SK-N-SH (cell line): ENCODE measurements around the gene BICD2. TPM values are rescaled to one million over a fixed set of nuclear protein-coding genes. Genes with fewer than 3 reads are reported as not detected.

Experiments used
- CTCF ChIA-PET: fragments of 300-600, 350-600 bp; formaldehyde crosslinking; extraction: SDS; loops from one replicate; lab custom pipeline; 2021; lab: Yijun Ruan, JAX
- POLR2A ChIA-PET: fragments of 350-600 bp; sonication (Branson Sonifier 250); formaldehyde crosslinking; extraction: SDS; loops from one replicate; lab custom pipeline; 2020; ENCODE audit warnings: antibody characterized with exemption, inconsistent platforms; lab: Yijun Ruan, JAX
- DNase-seq: peaks from one replicate; pipeline ENCODE4 v3.0.0; 2012
- H2AFZ ChIP-seq: fragments of 200-600 bp; sonication (generic); 2 replicates; pipeline ENCODE4 v1.8.1; 2016; ENCODE audit warnings: antibody characterized with exemption, mild to moderate bottlenecking, low read depth
- H3F3A ChIP-seq: fragments of 200-600 bp; sonication (generic); replicated peaks from 2 replicates; pipeline ENCODE3; 2016; ENCODE audit warnings: antibody characterized with exemption, mild to moderate bottlenecking; ENCODE audit not compliant: insufficient read depth
- H3K27ac ChIP-seq, 2 experiments: fragments of 200-500 bp in 1 of 2; fragments of 200-600 bp in 1 of 2; sonication (Bioruptor generic) in 1 of 2; sonication (generic), shearing (Covaris generic) in 1 of 2; 2 replicates each; pipeline versions ENCODE4 v1.5.1 to v1.6.1; 2014 to 2016; ENCODE audit warnings: low read depth in 2 of 2, inconsistent platforms in 1 of 2, low read length in 1 of 2, mild to moderate bottlenecking in 1 of 2, mixed read lengths in 1 of 2
- H3K27me3 ChIP-seq: fragments of 200-600 bp; sonication (generic), shearing (Covaris generic); 2 replicates; pipeline ENCODE4 v1.6.1; 2016; ENCODE audit warnings: mixed run types; ENCODE audit not compliant: insufficient read depth
- H3K36me3 ChIP-seq, 2 experiments: fragments of 200-500 bp in 1 of 2; fragments of 200-600 bp in 1 of 2; sonication (Bioruptor generic) in 1 of 2; sonication (generic) in 1 of 2; replicated peaks in 1 of 2; 2 replicates each; pipeline versions ENCODE3 to v1.5.1; 2014 to 2016; ENCODE audit warnings: low read length in 1 of 2, mild to moderate bottlenecking in 1 of 2; ENCODE audit not compliant: insufficient read depth in 2 of 2, control insufficient read depth in 1 of 2
- H3K4me1 ChIP-seq, 2 experiments: fragments of 200-500 bp in 1 of 2; fragments of 200-600 bp in 1 of 2; sonication (Bioruptor generic) in 1 of 2; sonication (generic), shearing (Covaris generic) in 1 of 2; 2 replicates each; pipeline versions ENCODE4 v1.5.1 to v1.6.1; 2014 to 2016; ENCODE audit warnings: low read depth in 1 of 2, low read length in 1 of 2, mixed run types in 1 of 2; ENCODE audit not compliant: insufficient read depth in 2 of 2, control insufficient read depth in 1 of 2
- H3K4me2 ChIP-seq: fragments of 200-600 bp; sonication (generic), shearing (Covaris generic); 2 replicates; pipeline ENCODE4 v1.6.1; 2017; ENCODE audit warnings: mixed run types
- H3K4me3 ChIP-seq, 2 experiments: fragments of 200-500 bp in 1 of 2; fragments of 200-600 bp in 1 of 2; sonication (Bioruptor generic) in 1 of 2; sonication (generic), shearing (Covaris generic) in 1 of 2; 2 replicates each; pipeline versions ENCODE4 v1.5.1 to v1.8.1; 2014 to 2016; ENCODE audit warnings: low read depth in 2 of 2, inconsistent platforms in 1 of 2, low read length in 1 of 2, mild to moderate bottlenecking in 1 of 2, mixed read lengths in 1 of 2, moderate library complexity in 1 of 2
- H3K79me2 ChIP-seq: fragments of 200-600 bp; sonication (generic); 2 replicates; pipeline ENCODE4 v1.8.1; 2017; ENCODE audit warnings: mild to moderate bottlenecking; ENCODE audit not compliant: insufficient read depth
- H3K9ac ChIP-seq: fragments of 200-600 bp; sonication (generic); 2 replicates; pipeline ENCODE4 v1.6.1; 2017; ENCODE audit warnings: mixed run types
- H3K9me2 ChIP-seq: fragments of 200-600 bp; sonication (generic); 2 replicates; pipeline ENCODE4 v1.6.1; 2017; ENCODE audit warnings: mixed run types
- H3K9me3 ChIP-seq: fragments of 200-600 bp; sonication (generic); 2 replicates; pipeline ENCODE4 v1.6.1; 2017; ENCODE audit warnings: mixed run types, mild to moderate bottlenecking, moderate library complexity
- H4K20me1 ChIP-seq: fragments of 200-600 bp; sonication (generic); 2 replicates; pipeline ENCODE4 v1.6.1; 2017; ENCODE audit warnings: mild to moderate bottlenecking, mixed run types; ENCODE audit not compliant: insufficient read depth
- EZH2phosphoT487 ChIP-seq: fragments of 200-600 bp; sonication (generic); IDR thresholded peaks from 2 replicates; pipeline ENCODE4 v1.6.1; 2017; ENCODE audit warnings: low read depth, mixed run types, mild to moderate bottlenecking, antibody characterized with exemption, moderate library complexity, borderline replicate concordance
- GATA2 ChIP-seq: sonication (generic); formaldehyde crosslinking; IDR thresholded peaks from 2 replicates; pipeline ENCODE4 v1.5.0; 2020; ENCODE audit warnings: mild to moderate bottlenecking, missing genetic modification reagents
- RFX5 ChIP-seq: IDR thresholded peaks from 2 replicates; pipeline ENCODE4 v1.6.1; 2012; ENCODE audit warnings: mild to moderate bottlenecking, improper control_type of control experiment, low read length
- SIN3A ChIP-seq: IDR thresholded peaks from 2 replicates; pipeline ENCODE4 v1.6.1; 2012; ENCODE audit warnings: low read depth, mild to moderate bottlenecking, low read length, moderate library complexity, borderline replicate concordance
- WGBS: methylation state at CpG from one replicate; pipeline ENCODE4 v1.1.6; 2017; ENCODE audit warnings: low lambda C conversion rate; 5-methylcytosine and 5-hydroxymethylcytosine counted together
- polyA plus RNA-seq, 3 experiments: library from polyadenylated mRNA; depleted of rRNA; stranded (reverse); fragments of >200 nt; gene quantifications; 2 replicates each; pipeline ENCODE4 v1.2.3, GENCODE V29; 2012
- TF ChIP-seq, protein P1 (sequence below): fragments of 200-600 bp; sonication (generic); IDR thresholded peaks from 2 replicates; pipeline ENCODE4 v1.6.1; 2017; ENCODE audit warnings: antibody characterized with exemption, mild to moderate bottlenecking, moderate library complexity

BICD2 gene
- polyA plus RNA-seq, 1 of the 3 experiments (the other 2 are of a cell fraction): 19.6 TPM

DNA sequence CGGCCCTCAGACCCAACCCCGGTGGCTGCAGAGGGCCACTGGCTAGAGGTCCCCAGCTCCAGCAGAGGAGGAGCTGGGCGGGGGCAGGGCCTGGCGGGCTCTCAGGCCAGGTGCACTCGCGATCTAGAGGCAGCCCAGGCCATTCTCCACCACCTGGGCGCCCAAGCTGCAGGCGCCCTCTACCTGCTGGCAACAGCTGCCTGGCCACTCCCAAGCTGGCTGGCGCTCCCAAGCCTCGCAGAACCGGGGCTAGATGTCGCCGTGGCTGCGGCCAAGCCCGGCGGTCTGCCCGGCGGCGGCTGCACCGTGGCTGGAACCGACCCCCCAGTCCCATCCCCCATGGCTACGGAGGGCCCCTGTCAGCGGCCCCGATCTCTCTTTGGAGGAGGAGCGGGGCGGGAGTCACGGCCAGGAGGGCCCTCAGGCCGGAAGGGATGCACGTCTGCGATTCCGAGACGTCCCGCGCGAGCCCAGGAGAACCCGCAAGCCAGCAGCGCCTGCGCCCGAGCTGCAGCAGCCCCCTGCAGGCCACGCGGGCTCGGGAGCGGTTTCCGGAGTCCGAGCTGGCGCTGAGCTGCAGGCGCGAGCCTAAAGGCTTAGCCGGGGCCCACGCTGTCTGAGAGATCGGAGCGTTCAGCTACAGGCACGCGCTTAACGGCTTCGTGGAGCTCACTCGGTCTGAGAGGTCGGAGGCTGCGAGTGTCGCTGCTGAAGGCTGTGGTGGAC, 44.3 kb upstream of the BICD2 start:
- H3K27ac ChIP-seq: no peak overlapping the region
- 4% methylated on average over 12 of the region's 60 CpGs for WGBS
- DNase-seq: peak; percentile 86

DNA sequence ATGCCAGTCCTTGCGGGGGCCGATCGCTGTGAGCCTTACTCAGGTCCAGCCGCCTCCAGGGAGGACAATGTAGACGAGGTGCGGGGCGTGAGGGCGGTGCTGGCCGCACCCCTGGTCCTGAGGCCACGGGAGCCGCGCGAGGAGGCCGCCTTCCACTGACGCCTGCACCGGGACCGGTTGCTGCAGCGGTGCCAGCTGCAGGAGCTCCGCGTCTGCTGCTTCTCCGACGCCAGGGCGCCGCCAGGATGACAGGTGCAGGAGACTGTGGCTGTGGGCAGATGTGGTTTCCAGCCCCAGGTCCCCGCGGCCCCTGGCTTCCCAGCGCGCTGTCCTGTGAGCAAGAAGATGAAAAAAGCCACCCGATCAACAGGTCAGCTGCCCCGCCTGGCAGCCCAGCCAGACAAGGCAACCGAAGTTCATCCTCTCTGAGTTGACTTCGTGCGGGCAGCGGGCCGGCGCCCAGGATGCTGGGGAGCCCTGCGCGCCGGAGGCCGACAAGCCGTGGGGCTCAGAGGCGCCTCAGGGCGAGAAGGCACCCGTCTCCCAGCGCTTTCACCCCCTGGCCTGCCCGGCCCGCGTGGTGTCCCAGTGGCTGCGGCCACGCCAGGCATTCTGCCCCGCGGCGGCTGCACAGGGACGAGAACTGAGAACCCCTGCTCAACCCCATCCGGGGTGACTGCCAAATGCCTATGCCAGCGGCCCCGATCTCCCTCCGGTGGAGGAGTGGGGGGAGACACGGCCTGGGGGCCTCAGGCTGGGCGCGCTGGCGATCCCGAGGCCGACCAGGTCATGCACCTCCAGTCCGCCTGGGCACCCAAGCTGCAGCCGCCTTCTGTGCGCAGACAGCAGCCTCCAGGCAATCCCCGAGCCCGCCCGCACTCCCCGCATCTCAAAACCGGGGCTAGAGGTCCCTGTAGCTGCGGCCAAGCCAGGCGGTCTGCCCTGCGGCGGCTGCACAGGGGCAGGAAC, 43.4 kb upstream of the BICD2 start:
- Histone ChIP-seq H3K4me3 (no peak overlapping the region), H3K9me3 (no peaks in the 10 kb centered on the region), H3K9me2 (no peaks in the 10 kb centered on the region), H3K9ac (no peak overlapping the region), H3K79me2 (no peaks in the 10 kb centered on the region), H3K27ac (no peak overlapping the region), H3K4me1 (no peaks in the 10 kb centered on the region; a peak in 1 of 4 replicates), H2AFZ (no peak overlapping the region), H3F3A (no peaks in the 10 kb centered on the region), H3K36me3 (no peaks in the 10 kb centered on the region), H3K4me2 (no peak overlapping the region; the same call in 1 of the 2 replicates), H3K27me3 (peaks cover 70% of the 10 kb centered on the region), H4K20me1 (no peaks in the 10 kb centered on the region)
- ChIA-PET POLR2A (no interaction called here), CTCF (interaction anchor here (1.4 kb wide), 2 partner anchors 8 to 12 kb away, joined by 4 to 6 read pairs; no protein-coding TSS in a partner anchor)
- peak; percentile 47 for DNase-seq
- 1% methylated on average over 13 of the region's 76 CpGs for WGBS
- TF ChIP-seq SIN3A: no peak
- peak; percentile 94; the same call in 1 of the 2 replicates for TF ChIP-seq EZH2phosphoT487

More for the DNA sequence above, 44.3 kb upstream of the BICD2 start:
- Histone ChIP-seq H3K4me2 (peak overlapping the region; percentile 41; the same call in 1 of the 2 replicates), H4K20me1 (no peaks in the 10 kb centered on the region), H3K9me3 (no peaks in the 10 kb centered on the region), H3K9me2 (no peaks in the 10 kb centered on the region), H3K4me3 (no peak overlapping the region; a peak in 1 of 4 replicates), H3K9ac (no peak overlapping the region), H3K36me3 (no peaks in the 10 kb centered on the region), H3K79me2 (no peaks in the 10 kb centered on the region), H2AFZ (peak overlapping the region; percentile 68; the same call in 1 of the 2 replicates), H3K4me1 (no peaks in the 10 kb centered on the region; a peak in 1 of 4 replicates), H3F3A (no peaks in the 10 kb centered on the region), H3K27me3 (peaks cover 78% of the 10 kb centered on the region)
- TF ChIP-seq GATA2 (CRISPR knock-in tag) (no peak), RFX5 (no peak)
- TF ChIP-seq, protein P1, sequence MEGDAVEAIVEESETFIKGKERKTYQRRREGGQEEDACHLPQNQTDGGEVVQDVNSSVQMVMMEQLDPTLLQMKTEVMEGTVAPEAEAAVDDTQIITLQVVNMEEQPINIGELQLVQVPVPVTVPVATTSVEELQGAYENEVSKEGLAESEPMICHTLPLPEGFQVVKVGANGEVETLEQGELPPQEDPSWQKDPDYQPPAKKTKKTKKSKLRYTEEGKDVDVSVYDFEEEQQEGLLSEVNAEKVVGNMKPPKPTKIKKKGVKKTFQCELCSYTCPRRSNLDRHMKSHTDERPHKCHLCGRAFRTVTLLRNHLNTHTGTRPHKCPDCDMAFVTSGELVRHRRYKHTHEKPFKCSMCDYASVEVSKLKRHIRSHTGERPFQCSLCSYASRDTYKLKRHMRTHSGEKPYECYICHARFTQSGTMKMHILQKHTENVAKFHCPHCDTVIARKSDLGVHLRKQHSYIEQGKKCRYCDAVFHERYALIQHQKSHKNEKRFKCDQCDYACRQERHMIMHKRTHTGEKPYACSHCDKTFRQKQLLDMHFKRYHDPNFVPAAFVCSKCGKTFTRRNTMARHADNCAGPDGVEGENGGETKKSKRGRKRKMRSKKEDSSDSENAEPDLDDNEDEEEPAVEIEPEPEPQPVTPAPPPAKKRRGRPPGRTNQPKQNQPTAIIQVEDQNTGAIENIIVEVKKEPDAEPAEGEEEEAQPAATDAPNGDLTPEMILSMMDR: peak; percentile 38
- ChIA-PET POLR2A (no interaction called here), CTCF (interaction anchor here (1.0 to 1.4 kb wide), 5 partner anchors 9 to 93 kb away, joined by 3 to 7 read pairs (median 4); no protein-coding TSS in a partner anchor)
